Stimulated activated CD8-positive, alpha-beta memory T cell treated with anti-CD3 and anti-CD28 coated beads, Interleukin-15, amount 100 ng/mL, for 48 hours (primary cell): ENCODE data around the gene TTC34.

ENCODE experiments used
- DNase-seq, 2 donors: peaks; one replicate each; pipeline ENCODE4 v3.0.0-alpha.2; 2020; ENCODE audit warnings: low read depth in 2 of 2

The TTC34 gene

DNA sequence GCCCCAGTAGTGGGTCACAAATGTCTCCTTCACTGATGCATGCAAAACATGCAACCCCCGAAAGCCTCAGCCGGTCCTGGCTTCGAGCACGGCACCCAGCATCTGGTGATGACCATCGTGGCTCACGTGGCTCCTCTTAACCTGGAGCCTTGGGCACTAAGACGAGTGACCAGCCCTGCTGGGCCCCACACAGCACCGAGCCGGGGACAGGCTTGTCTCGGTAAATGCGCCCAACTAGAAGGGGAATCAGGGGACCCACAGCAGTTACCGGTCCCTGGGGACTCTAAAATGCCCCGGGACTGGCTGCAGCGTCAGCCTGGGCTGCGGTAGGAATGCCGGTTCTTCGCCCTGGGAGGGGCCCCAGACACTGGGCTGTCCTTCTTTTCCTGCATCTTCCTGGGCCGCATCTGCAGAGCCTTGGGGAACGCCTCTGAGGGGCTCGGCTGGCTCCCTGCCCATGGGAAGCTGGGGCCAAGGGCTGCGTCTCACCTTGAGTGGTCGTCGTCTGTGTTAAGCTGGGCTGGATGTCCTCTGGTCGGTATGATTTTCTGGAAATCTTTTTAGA is 13.1 kb upstream of the TTC34 start:
- no peak for DNase-seq

DNA sequence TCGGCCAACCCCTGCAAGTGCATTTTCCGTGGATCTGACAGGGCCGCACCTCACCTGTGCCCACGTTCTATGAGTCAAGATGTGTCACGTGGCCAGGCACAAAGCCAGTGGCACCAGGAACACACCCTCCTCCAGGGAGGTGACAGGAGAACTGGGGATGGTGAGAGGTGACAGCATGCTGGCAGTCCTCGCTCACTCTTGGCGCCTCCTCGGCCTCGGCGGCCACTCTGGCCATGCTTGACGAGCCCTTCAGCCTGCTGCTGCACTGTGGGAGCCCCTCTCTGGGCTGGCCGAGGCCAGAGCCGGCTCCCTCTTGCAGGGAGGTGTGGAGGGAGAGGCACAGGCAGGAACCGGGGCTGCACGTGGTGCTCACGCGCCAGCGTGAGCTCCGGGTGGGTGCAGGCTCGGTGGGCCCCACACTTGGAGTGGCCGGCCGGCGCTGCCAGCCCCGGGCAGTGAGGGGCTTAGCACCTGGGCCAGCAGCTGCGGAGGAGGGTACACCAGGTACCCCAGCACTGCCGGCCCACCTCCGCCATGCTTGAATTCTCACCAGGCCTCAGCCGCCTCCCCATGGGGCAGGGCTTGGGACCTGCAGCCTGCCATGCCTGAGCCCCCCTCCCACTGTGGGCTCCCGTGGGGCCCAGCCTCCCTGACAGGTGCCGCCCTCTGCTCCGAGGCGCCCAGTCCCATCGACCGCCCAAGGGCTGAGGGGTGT is 11.6 kb upstream of the TTC34 start:
- no peak for DNase-seq

GRCh38 chr1:2812136-2812535 is 10.6 kb upstream of the TTC34 start:
- no peak for DNase-seq

GRCh38 chr1:2811533-2811918 is 10.0 kb upstream of the TTC34 start:
- DNase-seq: no peak

GRCh38 chr1:2810899-2811532 is 9.5 kb upstream of the TTC34 start:
- no peak for DNase-seq

DNA sequence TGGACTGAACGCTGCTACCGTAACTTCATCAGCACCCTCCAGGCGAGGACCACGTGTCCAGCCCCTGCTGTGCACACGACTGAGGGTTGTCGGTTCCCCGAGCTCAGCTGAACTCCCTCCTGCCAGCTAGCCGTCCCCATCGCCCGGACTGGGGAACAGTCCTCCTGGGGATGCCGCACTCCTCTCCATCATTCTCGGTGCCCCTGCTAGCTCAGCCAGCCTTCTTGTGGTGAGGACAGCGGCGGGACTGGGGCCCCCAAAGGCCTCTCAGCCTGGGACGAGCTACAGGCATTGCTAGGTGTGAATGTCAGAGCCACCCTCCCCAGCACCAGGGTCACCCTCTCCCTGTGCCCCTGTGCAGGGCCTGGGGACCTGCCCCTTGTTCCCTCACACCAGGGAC is 8.8 kb upstream of the TTC34 start:
- no peak for DNase-seq

GRCh38 chr1:2809656-2810055 is 8.2 kb upstream of the TTC34 start:
- no peak for DNase-seq

DNA sequence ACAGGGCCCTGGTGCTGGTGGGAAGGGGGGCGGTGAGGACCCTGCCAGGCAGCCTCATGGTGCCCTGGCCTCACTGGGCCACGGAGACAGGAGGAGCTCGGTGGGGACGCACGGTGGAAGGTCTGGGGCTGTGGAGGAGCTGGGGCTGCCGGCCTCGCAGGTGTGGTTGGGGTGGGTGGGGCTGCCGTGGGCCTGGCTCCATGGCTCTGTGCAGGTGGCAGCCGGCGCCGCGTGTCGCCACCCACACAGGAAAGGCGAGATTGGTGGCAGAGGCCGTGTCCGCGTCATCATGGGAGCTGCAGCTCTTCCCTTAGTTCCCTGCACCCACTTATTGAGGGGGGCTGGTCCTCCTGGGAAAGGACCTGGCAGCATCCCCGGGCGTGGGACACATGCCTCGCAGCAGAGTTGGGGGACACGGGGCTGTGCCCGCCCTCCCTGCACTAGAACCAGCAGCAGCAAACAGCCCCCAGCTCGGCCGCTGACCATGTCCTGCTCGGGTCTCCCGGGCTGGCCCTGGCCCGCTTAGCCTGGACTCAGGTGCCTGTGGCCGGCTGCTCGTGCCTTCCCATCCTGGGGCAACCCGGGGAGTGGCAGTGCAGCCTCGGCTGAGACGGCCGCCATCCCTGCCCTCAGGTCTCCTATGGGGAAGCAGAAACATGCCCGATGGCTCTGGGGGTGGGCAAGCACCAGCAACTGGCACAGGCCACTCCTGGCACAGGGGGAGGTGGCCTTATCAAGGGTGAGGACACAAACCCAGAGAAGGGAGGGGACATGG is 7.5 kb upstream of the TTC34 start:
- DNase-seq: no peak

DNA sequence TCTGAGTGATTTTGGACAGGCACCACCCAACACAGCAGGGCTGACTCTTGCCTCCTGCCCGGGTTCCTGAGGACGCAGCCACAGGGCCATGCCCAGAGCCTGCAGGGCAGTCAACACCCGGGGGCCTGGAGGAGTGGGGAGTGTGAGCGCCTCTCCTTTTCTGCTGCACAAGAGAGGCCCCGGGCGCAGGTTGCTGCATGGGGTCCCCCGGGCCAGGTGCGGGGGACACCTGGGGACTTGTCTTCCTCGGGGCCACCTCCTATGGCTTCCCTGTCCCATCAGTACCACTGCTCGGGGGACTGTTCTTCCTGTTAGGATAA is 6.9 kb upstream of the TTC34 start:
- no peak for DNase-seq

- no peak for DNase-seq
Observed at GRCh38 chr1:2807678-2808385, 6.3 kb upstream of the TTC34 start.

DNA sequence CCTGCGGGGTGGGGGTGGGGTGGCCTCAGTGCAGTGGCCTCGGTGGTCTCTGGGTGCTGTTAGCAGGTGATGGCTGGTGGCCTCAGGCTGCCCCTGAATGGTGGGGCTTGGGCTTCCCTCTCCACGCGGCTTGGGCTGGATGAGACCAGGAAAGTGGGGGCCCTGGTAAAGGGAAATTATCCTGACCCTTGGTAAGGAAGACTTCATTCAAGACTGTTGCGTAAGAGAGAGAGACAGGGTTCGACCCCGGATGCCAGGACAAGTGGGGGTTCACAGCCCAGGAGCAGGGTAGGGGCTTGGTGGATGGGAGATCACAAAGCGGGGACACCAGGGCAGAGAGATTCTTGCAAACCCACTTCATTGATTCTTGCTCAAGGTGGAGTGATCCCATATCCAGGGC is 5.5 kb upstream of the TTC34 start:
- DNase-seq: no peak

- DNase-seq: no peak
Observed at GRCh38 chr1:2806591-2806990, 5.1 kb upstream of the TTC34 start.

- no peak for DNase-seq
Observed at GRCh38 chr1:2805801-2806430, 4.4 kb upstream of the TTC34 start.

GRCh38 chr1:2804628-2805351 is 3.3 kb upstream of the TTC34 start:
- no peak for DNase-seq

DNA sequence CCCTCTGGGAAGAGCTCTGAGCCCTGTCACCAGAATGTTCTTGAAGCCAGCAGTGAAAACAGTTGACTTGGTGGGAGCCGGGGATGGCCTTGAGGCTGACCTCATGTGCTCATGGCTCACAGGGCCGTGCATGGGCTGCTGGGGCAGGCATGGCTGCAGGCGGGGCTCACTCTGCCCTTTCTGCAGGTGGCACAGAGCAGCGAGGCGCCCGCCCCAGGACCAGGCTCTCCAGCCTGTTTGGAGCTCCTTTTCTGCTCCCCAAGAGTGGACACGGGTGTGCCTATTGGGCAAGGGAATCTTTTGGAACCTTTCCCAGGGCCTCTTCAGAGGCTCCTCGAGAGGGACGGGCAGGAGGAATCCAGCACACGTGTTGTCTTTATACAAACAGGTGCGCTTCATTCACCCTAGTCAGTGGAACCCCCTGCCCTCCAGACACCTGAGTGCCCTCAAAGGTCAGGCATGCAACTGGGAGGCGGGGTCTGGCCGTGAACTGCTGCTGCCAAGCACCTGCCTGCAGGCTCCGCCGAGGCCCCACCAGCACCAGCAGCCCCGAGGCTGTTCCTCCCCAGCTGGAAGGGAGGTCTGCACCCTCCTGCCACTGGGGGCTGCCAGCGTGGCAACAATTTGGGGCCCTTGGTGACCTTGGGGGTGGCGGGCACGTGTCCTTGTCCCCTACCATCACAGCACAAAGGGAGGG is 2.6 kb upstream of the TTC34 start:
- no peak for DNase-seq

- DNase-seq: no peak
Observed at GRCh38 chr1:2803086-2803930, 1.8 kb upstream of the TTC34 start.

DNA sequence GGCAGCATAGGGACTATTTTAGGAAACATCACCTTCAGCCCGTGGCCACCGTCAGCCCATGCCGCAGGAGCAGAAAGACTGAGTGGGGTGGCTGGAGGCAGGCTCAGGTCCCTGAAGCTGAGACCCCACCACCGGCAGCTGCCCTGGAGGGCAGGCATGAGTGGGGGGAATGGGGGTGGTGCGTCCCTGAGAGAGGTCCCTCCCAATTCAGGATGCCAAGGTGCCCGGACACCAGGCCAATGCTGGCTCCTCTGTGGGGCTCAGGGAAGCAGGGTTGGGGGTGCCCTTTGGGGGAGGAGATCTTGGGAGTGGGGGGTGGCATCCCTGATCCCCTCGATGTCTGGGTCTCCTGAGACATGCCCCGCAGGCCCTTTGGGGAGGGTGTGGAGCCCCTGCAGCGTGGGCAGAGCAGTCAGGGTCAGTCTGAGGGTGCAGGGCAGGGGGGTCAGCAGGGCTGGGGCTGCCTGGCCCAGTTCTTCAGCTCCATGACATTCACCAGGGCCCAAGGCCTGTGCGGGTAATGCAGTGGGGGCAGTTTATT is 998 bp upstream of the TTC34 start:
- DNase-seq: no peak

DNA sequence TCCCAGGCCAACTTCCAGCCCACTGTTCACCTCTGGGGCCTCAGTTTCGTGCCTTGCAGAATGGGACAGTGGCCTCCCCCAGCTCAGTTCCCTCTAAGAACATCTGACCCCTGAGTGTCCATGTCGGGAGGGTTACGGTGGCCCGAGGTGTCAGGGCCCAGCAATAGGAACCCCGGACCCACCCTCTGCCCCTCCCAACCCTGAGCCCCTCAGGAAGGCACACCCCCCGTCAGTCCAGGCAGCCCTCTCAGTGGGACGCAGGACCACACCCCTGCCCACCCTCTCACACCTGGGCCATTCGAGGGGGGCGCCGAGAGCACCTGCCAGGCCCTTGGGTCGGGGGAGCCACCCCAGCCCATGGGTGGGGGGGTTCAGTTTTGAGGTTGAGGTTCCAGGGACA is 447 bp downstream of the TTC34 start:
- DNase-seq: no peak

GRCh38 chr1:2800664-2801045 is 838 bp downstream of the TTC34 start:
- no peak for DNase-seq
